Fibroblast of villous mesenchyme (primary cell): ENCODE measurements around the gene GLUD2. TPM values are rescaled to one million over a fixed set of nuclear protein-coding genes. Genes with fewer than 3 reads are reported as not detected.

Source experiments
- DNase-seq: peaks from one replicate; pipeline ENCODE4 v3.0.0-alpha.2; 2010; ENCODE audit warnings: low read depth
- H3K4me3 ChIP-seq: 2 replicates; pipeline ENCODE4 v1.5.1; 2011; ENCODE audit warnings: low read depth, mild to moderate bottlenecking, low read length
- total RNA-seq: library from RNA; depleted of rRNA; stranded (reverse); fragments of >200 nt; gene quantifications from 2 replicates; pipeline ENCODE4 v1.2.3, GENCODE V29; 2012
- TF ChIP-seq, protein P1 (sequence below): IDR thresholded peaks from 2 replicates; pipeline ENCODE4 v1.5.1; 2012; ENCODE audit warnings: low read depth, mild to moderate bottlenecking, low read length; ENCODE audit not compliant: insufficient read depth

Gene GLUD2
- 1.9 and 3.5 TPM in 2 replicates for total RNA-seq

DNA sequence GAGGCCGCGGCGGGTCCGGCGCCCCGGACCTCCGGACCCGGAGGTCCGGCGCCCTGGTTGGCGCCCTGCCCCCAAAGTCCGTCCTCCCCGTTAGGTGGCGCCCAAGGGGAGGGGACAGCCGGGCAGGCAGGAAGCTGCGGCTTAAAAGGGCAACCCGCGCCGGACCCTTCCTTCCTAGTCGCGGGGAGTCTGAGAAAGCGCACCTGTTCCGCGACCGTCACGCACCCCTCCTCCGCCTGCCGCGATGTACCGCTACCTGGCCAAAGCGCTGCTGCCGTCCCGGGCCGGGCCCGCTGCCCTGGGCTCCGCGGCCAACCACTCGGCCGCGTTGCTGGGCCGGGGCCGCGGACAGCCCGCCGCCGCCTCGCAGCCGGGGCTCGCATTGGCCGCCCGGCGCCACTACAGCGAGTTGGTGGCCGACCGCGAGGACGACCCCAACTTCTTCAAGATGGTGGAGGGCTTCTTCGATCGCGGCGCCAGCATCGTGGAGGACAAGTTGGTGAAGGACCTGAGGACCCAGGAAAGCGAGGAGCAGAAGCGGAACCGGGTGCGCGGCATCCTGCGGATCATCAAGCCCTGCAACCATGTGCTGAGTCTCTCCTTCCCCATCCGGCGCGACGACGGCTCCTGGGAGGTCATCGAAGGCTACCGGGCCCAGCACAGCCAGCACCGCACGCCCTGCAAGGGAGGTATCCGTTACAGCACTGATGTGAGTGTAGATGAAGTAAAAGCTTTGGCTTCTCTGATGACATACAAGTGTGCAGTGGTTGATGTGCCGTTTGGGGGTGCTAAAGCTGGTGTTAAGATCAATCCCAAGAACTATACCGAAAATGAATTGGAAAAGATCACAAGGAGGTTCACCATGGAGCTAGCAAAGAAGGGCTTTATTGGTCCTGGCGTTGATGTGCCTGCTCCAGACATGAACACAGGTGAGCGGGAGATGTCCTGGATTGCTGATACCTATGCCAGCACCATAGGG is at the start of gene GLUD2:
Gene GLUD2, plus strand, starts transcription at position 170 of the 979 bp plus-strand sequence. Its CDS starts 75 bp downstream, at position 245.
- H3K4me3 ChIP-seq = peak within 1 kb of the TSS; percentile 37
- TF ChIP-seq, protein P1, sequence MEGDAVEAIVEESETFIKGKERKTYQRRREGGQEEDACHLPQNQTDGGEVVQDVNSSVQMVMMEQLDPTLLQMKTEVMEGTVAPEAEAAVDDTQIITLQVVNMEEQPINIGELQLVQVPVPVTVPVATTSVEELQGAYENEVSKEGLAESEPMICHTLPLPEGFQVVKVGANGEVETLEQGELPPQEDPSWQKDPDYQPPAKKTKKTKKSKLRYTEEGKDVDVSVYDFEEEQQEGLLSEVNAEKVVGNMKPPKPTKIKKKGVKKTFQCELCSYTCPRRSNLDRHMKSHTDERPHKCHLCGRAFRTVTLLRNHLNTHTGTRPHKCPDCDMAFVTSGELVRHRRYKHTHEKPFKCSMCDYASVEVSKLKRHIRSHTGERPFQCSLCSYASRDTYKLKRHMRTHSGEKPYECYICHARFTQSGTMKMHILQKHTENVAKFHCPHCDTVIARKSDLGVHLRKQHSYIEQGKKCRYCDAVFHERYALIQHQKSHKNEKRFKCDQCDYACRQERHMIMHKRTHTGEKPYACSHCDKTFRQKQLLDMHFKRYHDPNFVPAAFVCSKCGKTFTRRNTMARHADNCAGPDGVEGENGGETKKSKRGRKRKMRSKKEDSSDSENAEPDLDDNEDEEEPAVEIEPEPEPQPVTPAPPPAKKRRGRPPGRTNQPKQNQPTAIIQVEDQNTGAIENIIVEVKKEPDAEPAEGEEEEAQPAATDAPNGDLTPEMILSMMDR = peak; percentile 22
- peak; percentile 5 for DNase-seq

DNA sequence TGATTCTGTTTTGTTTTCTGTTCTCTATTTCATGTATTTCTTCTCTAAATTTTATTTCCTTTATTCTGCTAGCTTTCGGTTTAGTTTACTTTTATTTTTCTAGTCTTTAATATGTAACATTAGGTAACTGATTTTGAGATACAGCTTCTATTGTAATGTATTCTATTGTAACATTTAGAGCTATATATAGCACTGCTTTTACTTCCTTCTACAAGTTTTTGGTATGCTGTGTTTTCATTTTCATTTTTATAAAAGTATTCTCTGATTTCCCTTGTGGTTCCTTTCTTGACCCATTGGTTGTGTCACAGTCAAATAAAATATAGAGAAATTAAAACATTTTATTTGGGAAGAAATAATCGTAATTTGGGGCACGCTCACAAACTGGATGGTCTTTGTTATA is 48.0 kb upstream of the GLUD2 start:
- H3K4me3 ChIP-seq = no peak overlapping the region
- TF ChIP-seq, protein P1 = no peak
- DNase-seq = no peak

DNA sequence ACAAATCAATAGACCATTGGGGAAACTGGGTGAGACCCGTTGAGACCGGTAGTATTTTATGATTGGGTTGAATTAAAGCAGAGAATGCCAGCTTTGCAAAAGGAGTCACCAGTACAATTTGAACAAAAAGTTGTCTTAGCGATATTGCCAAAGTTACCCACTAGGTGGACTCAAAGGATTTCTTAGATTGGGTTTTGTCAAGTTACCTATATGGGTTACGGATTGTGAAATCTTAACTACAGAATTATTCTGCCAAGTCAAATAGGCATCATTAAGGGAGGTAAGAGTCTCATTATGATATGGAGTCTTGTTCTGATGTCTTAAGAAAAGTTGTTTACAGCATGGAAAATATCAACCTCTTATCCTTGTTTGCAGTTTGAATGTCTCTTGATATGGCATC is 46.8 kb upstream of the GLUD2 start:
- H3K4me3 ChIP-seq = no peak overlapping the region
- TF ChIP-seq, protein P1 = peak; percentile 19
- peak; percentile 7 for DNase-seq

GRCh38 chrX:121008920-121009319 is 38.5 kb upstream of the GLUD2 start:
- H3K4me3 ChIP-seq = no peak overlapping the region
- DNase-seq = peak; percentile 40
- TF ChIP-seq, protein P1 = no peak

DNA sequence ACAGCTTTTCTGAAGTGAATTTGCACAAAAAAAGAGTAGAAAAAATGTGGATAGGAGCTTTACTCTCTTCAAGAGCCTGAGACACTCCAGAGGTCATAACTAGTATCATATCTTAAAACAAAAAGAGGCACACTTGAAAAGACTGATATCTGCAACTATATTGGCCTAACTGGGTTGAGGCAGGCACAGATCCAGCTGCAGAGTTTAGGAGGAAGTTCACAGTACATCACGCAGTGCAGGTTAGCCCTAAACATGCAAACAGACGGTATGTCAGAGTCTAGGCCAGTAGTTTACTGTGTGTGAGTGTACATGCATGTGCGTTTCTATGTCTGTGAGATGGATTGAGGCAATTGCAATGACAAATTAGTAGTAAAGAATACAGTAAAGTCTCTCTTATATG is 37.6 kb upstream of the GLUD2 start:
- DNase-seq = no peak
- no peak overlapping the region for H3K4me3 ChIP-seq
- TF ChIP-seq, protein P1 = no peak

GRCh38 chrX:121010218-121010617 is 37.2 kb upstream of the GLUD2 start:
- TF ChIP-seq, protein P1 = no peak
- no peak overlapping the region for H3K4me3 ChIP-seq
- DNase-seq = peak; percentile 4
